ENCODE results near the gene NFKBIZ. TPM values are rescaled to one million over a fixed set of nuclear protein-coding genes. Genes with fewer than 3 reads are reported as not detected.

NFKBIZ gene
- total and polyA plus RNA-seq, 9 of the 15 experiments (the other 6 are each of a cell fraction or from before 2014, with no cell fraction given) = 1.2 to 13.7 (median 5.7) TPM

- intact Hi-C loops (cut with micrococcal nuclease) = no loop called here
- Histone ChIP-seq H2AFZ (ENCODE audit: low read depth, low read length) (no peak overlapping the region), H3K9me3 (replicated peaks; ENCODE audit: control insufficient read depth, insufficient read depth, low read depth, low read length) (no peaks in the 10 kb centered on the region), H3K36me3 (ENCODE audit: control insufficient read depth, insufficient read depth, low read length) (no peaks in the 10 kb centered on the region), H3K79me2 (ENCODE audit: control insufficient read depth, insufficient read depth, low read length) (no peaks in the 10 kb centered on the region), H3K9me1 (ENCODE audit: control insufficient read depth, insufficient read depth, low read length) (no peaks in the 10 kb centered on the region), H4K20me1 (replicated peaks; ENCODE audit: control insufficient read depth, insufficient read depth, low read length) (no peaks in the 10 kb centered on the region), H3K4me1 (replicated peaks in 1 of 2; ENCODE audit: control insufficient read depth in 2 of 2, insufficient read depth in 2 of 2, low read length in 2 of 2) (peaks cover 3 to 5% of the 10 kb centered on the region in 2 experiments; a peak in 3 of 5 replicates), H3K27ac (ENCODE audit: extremely low read depth, low read depth, low read length) (no peak overlapping the region), H3K9ac (ENCODE audit: insufficient read depth in 1 of 2, low read depth in 2 of 2, low read length in 2 of 2) (no peak overlapping the region), H3K27me3 (ENCODE audit: control insufficient read depth in 2 of 2, insufficient read depth in 2 of 2, low read length in 2 of 2) (no peaks in the 10 kb centered on the region), H3K4me3 (no peak overlapping the region), H3K4me2 (ENCODE audit: insufficient read depth, low read length) (no peak overlapping the region)
- CTCF ChIA-PET (ENCODE audit: low intra/inter-chr PET ratio) = no interaction called here
- BruUV-seq (replicated peaks) = no TSS peak
- POLR2A ChIA-PET = no interaction called here
- no peak for FAIRE-seq
- no peak for ATAC-seq
- in situ Hi-C loops (cut with MboI) = no loop called here
- 17% methylated on average over 2 of the region's 2 CpGs for WGBS (ENCODE audit: insufficient coverage, low coverage, missing lambda C conversion rate)
- TF ChIP-seq ZKSCAN3 (CRISPR knock-in tag; IDR thresholded peaks at IDR 0.05) = no peak
- no peak for TF ChIP-seq ZNF212 (CRISPR knock-in tag; IDR thresholded peaks at IDR 0.05)
- no peak for TF ChIP-seq MAFG (tag; conservative IDR thresholded peaks at IDR 0.05)
- no peak for TF ChIP-seq KHSRP (IDR thresholded peaks at IDR 0.05)
- no peak for TF ChIP-seq ZBTB33 (CRISPR knock-in tag; IDR thresholded peaks at IDR 0.05)
- TF ChIP-seq ZNF507 (tag; conservative IDR thresholded peaks at IDR 0.05) = no peak
- DNase-seq (ENCODE audit: extremely low read depth in 1 of 4, low spot score in 3 of 4) = no peak
Observed at GRCh38 chr3:101829437-101829830, 19.9 kb upstream of the NFKBIZ start.
